LHCN-M2 (cell line): Measurements from ENCODE around the gene FAM120B. TPM values are rescaled to one million over a fixed set of nuclear protein-coding genes. Genes with fewer than 3 reads are reported as not detected.
A peak's percentile ranks its signal among the peaks of the same experiment; 100 is the strongest.
"Not testable (repeated sequence)": the region's sequence is repeated elsewhere in the genome, so short reads cannot be mapped to it uniquely, and the experiment has no call there.

Experiments
- DNase-seq: peaks from one replicate; pipeline ENCODE4 v3.0.0-alpha.2; 2012; ENCODE audit warnings: low read depth
- total RNA-seq: library from RNA; depleted of rRNA; stranded (reverse); fragments of >200 nt; gene quantifications from 2 replicates; pipeline ENCODE4 v1.2.3, GENCODE V29; 2014

Gene FAM120B
- total RNA-seq, 1 experiment from 2014 or later: 15.0 TPM

DNA sequence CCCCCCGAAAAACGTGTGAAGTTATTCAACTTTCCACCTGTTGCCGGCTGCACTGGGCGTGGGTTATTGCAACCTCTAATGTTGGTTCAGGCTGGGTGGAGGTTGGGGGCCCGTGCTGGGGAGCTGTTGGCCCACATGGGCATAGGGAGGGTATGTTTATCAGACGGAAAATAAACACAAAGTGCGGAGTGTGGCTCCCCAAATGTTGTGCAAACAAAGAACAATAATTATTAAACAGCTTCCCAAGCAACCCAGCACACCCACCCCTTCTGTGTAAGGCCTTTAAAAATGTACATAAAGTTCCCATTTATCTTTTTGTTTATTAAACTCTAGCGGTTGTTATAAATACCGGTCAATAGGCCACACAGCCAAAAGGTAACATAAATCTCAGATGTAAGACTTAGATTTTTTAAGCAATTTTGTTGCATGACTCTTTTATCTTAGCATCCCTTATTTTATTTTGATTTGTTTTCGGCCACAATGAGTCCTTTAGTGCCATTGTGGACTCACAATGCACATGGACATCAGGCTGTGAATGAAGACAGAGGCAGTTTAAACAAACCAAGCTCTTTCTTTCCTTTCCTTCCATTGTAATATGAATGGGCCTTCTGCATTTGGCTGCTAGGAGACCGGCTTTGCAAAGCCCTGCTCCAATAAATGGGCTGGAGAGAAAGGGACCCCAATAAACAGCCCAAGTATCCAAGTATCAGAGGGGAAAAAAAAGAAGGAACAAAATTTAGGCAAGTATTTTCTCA lies 8.8 kb upstream of the FAM120B start:
- DNase-seq: no peak

DNA sequence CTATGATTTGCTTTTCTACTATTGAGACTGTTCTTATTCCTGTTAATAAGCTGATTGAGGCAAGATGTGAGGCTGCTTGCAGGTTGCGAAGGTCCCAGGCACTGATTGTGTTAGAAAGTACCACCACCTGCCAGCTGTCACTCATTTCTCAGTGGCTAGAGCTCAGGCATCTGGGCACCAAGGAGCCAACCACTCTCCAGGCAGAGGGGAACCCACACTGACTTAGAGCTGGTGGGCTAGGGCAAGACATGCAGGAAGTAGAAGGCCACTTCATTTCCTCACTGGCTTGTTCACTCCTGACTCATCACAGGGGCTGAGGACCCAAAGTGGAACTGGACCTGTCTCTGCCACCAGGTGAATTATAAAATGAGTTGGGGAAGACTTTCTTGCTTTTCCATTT lies 7.9 kb upstream of the FAM120B start:
- DNase-seq: peak; percentile 58

DNA sequence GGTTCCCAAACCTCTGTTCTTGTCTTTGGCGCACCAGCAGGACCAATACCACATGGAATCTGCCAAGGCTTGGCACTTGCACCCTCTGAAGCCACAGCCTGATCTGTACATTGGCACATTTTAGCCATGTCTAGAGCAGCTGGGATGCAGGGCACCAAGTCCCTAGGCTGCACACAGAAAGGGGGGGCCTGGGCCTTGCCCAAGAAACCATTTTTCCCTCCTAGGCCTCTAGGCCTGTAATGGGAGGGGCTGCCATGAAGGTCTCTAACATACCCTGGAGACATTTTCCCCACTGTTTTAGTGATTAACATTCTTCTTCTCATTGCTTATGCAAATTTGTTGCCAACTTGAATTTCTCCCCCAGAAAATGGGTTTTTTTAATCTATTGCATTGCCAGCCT lies 5.4 kb upstream of the FAM120B start:
- no peak for DNase-seq

DNA sequence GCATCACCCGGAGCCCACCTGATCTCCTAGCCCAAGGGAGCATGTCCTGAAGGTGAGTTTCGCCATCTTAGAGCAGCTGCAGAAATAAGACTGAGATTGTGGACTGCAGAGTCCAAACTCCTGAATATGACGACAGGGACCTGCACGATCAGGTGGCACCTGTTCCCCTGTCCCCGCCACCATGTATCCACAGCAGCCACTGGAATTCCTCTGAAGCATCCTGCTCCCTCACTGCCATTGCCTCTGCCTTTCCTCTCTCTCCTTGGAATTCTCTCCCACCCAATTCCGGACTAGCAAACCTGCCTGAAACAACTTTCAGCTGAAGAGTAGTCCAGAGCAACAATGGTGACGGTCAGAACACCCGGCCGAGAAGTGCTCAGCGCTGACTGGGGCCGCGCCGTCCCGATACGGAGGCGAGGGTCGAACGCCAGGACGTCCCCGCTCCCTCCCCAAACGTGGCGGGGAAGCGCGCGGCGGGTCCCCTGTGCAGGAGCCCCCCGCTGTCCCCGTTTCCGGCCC lies 694 bp upstream of the FAM120B start:
- DNase-seq: no peak

DNA sequence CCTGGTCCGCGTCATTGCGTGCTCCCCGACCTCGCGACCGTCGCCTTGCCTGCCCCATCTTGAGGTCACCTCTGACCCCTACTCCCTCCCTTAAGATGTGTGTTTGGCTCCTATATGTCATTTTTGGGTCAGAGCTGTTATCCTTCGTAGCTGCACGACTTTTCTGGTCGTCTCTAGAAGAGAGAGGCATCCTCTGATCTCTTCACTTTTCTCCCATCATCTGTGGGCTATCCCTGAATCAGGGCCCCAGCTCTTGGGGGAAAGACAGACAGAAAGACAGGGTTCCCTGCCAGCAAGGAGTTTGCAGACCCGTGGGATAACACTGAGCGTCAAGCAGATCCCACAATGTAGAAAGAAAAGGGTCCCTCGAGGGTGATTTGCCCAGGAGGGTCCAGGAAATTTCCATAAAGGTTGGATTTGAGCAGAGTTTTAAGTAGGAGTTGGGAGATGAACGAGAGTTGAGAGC lies 555 bp downstream of the FAM120B start:
- DNase-seq: no peak

DNA sequence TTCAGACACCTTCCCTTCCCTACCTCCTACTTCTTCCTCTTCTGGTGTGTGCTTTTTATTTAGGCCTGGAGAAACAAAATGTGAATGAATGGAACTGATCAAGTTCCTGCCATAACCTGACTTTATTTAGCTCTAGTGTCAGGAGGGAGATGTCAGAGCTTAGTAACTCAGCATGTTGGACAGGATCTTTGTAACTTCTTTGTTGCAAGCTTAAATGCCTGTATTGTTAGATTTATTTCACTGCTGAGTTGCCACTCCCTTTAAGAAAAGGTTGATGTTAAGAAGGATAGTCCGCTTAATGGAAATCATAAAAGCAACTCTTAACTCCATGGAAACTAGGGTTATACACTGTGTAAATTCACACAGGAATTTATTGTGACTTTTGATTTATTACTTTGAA lies 2.2 kb downstream of the FAM120B start:
- DNase-seq: no peak

DNA sequence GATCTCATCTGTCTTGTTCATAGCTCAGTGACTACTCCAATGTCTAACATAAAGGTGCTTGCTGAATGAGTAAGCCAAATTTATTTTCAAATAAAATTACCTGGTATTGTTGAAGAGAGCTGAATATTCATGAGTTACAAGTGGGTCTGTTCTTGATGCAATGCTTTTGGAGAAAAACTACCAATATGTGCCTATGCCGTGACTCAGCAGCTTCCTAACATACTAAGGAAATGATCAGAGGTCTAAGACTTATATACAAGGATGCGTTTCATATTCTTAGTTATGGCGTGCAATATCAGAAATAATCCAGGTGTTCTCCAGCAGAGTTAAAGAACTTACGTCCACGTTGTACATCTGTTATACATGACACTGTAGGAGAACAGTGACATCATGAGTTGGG lies 5.1 kb downstream of the FAM120B start:
- DNase-seq: no peak

- no peak for DNase-seq
Observed at GRCh38 chr6:170312876-170313275, 6.3 kb downstream of the FAM120B start.

- DNase-seq: no peak
Observed at GRCh38 chr6:170313716-170314295, 7.2 kb downstream of the FAM120B start.

- no peak for DNase-seq
Observed at GRCh38 chr6:170314983-170315382, 8.4 kb downstream of the FAM120B start.

DNA sequence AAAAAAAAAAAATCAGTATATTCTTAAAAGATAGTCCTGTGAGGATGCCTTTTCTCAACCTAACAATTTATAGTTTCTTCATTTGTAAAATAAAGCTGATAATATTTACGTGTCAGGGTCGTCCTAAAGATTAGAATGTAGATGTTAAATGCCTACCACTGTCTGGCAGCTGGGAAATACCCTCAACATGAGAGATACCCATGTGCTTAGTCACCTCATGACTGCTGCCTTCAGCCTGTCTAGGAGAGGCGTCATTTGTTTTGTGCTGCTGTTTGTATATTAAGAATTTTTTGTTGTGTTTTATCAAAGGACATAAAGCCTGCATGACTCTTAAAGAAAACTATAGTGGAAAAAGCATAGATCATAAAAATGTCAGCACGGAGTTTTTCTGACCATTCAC lies 9.5 kb downstream of the FAM120B start:
- DNase-seq: no peak

DNA sequence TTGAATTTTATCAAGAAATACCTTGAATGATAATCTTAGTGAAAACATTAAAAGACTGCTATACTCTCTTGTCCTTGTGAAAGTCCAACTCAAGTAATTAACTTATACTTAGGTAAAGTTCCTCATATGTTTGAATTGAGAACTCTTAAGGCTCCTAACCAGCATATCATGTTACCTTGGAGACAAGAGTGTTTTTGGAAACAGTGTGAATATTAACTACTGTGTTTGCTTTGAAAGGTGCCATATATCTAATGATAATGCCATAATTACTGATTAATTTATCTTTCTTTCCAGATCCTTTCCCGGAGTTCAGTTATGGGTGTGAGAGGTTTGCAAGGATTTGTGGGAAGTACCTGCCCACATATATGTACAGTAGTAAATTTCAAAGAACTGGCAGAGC lies 10.5 kb downstream of the FAM120B start:
- DNase-seq: no peak

GRCh38 chr6:170317718-170318117 lies 11.2 kb downstream of the FAM120B start:
- no peak for DNase-seq

- DNase-seq: no peak
Observed at GRCh38 chr6:170329321-170329720, 22.8 kb downstream of the FAM120B start.

GRCh38 chr6:170335199-170335598 lies 28.6 kb downstream of the FAM120B start:
- not testable (repeated sequence) for DNase-seq

DNA sequence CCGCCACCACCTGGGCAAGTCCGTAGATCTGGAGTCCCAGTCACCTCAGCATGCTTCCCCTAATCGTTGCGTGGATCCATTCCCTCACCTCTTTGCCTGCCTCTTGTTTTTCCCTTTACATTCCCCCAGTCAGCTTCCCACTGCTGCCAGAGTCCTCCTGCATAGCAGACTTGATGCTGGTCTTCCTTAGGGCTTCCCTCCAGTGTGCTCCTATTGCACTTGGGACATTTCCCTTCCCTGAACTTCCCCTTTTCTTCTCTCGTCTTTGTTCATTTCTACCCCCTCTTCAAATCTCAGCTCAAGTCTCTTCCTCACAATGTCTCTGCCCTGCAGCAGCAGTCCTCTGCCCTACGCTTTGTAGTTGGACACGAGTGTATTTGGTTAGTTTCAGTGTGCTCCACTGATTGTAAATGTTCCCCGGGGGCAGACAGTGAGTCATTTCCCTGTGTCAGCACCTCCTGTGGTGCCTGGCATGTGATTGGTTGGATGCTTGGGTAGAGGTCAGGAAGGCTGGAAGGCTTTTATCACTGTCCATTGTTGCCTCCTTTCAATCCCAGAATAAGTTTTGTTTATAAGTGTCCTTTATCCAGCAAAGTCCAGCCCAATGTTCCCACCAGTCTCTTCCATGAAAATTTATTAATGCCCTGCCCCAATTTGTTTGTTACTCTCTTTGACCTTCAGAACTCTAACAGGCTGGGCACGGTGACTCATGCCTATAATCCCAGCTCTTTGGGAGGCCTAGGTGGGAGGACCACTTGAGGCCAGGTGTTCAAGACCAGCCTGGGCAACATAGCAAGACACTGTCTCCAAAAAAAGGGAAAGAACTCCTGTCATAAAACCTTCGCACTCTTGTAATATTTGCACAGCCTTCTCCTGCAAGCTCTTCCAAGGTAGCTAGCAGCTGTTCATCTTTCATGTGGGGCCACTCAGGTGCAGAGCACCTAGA lies 38.3 kb downstream of the FAM120B start:
- peak; percentile 85 for DNase-seq

GRCh38 chr6:170345662-170346061 lies 39.1 kb downstream of the FAM120B start:
- DNase-seq: no peak

GRCh38 chr6:170346649-170347048 lies 40.1 kb downstream of the FAM120B start:
- DNase-seq: no peak

DNA sequence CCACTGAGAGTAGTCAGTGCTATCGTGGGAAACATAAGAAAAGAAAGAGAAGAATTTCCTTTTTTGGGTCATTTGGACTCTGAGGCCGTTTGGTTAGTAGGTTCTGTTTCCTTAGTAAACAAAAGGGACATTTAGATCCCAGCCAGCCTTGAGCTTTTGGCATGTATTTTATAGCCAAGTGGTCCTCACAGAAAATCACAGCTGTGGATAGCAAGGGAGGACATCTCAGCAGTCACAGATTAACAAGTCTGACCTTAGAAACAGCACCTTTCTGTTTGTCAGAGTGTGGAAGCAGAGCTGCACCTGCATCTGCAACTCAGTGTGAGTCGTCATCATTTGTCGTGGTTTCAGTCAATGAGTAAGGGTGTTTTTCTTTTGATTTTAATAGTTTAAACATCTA lies 40.5 kb downstream of the FAM120B start:
- DNase-seq: no peak

DNA sequence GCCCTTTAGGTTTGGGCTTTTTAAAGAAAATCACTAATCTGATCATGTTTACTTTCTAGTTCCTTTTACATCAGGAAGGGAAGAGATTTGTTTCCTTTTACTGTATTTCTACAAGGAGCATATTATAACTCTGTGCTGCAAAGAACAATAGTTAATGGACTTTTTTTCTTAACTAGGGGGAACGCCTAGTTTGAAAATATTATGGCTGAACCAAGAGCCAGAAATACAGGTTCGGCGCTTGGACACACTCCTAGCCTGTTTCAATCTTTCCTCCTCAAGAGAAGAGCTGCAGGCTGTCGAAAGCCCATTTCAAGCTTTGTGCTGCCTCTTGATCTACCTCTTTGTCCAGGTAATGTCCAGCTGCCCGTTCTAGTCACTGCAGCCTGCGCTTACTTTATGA lies 41.4 kb downstream of the FAM120B start:
- no peak for DNase-seq

DNA sequence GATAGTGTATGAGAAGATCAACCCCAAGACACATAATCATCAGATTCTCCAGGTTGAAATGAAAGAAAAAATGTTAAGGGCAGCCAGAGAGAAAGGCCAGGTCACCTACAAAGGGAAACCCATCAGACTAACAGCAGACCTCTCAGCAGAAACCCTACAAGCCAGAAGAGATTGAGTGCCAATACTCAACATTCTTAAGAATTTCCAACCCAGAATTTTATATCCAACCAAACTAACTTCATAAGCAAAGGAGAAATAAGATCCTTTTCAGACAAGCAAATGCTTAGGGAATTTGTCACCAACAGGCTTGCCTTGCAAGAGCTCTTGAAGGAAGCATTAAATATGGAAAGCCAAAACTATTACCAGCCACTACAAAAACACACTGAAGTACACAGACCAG lies 44.9 kb downstream of the FAM120B start:
- not testable (repeated sequence) for DNase-seq

DNA sequence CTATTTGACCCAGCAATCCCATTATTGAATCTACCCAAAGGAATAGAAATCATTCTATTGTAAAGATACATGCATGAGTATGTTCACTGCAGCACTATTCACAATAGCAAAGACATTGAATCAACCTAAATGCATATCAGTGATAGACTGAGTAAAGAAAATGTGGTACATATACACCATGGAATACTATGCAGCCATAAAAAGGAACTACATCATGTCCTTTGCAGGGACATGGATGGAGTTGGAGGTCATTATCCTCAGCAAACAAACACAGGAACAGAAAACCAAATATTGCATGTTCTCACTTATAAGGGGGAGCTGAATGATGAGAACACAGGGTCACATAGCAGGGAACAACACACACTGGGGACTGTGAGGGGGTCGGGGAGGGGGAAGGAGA lies 48.6 kb downstream of the FAM120B start:
- not testable (repeated sequence) for DNase-seq
